H1 (cell line): Measurements from ENCODE around the gene MBP. TPM values are rescaled to one million over a fixed set of nuclear protein-coding genes. Genes with fewer than 3 reads are reported as not detected.

Experiments used
- CREB1 ChIP-seq: IDR thresholded peaks from 2 replicates; pipeline ENCODE4 v1.6.1; 2012; ENCODE audit warnings: inconsistent platforms
- HDAC6 ChIP-seq: IDR thresholded peaks from one replicate; pipeline ENCODE4 v1.7.1; 2012; ENCODE audit warnings: low read depth, mild to moderate bottlenecking, inconsistent platforms, low read length, moderate library complexity
- JUND ChIP-seq: IDR thresholded peaks from 2 replicates; pipeline ENCODE4 v1.6.1; 2011; ENCODE audit warnings: mild to moderate bottlenecking, improper control_type of control experiment, low read length
- POU5F1 ChIP-seq: IDR thresholded peaks from 2 replicates; pipeline ENCODE4 v1.6.1; 2011; ENCODE audit warnings: low read depth, mild to moderate bottlenecking, low read length, moderate library complexity
- RAD21 ChIP-seq, 2 experiments: IDR thresholded peaks in 1 of 2; conservative IDR thresholded peaks in 1 of 2; 2 replicates each; pipeline ENCODE4 v1.6.1; 2011; ENCODE audit warnings: low read depth in 2 of 2, low read length in 2 of 2, improper control_type of control experiment in 1 of 2, inconsistent platforms in 1 of 2, mild to moderate bottlenecking in 1 of 2, moderate library complexity in 1 of 2
- SRF ChIP-seq: IDR thresholded peaks from 2 replicates; pipeline ENCODE4 v1.6.1; 2011; ENCODE audit warnings: mild to moderate bottlenecking, low read depth, low read length, moderate library complexity
- polyA plus RNA-seq, 7 experiments: library from polyadenylated mRNA; depleted of rRNA in 3 of 7; stranded (reverse) in 5 of 7; unstranded in 2 of 7; fragments of >200 nt in 5 of 7; fragments of 200-250 nt in 2 of 7; gene quantifications; 1 replicate in 5 of 7; 2 replicates in 1 of 7; 4 replicates in 1 of 7; pipeline versions ENCODE4 v1.2.1 to v1.2.3, GENCODE V29; 2011 to 2013; ENCODE audit warnings: missing spikeins in 2 of 7, mixed read lengths in 2 of 7
- total RNA-seq: library from RNA; stranded (reverse); fragmentation: NEBNext Ultra II Directional; extraction: Animal tissue kit (Norgen Biotek cat#: 25700); gene quantifications from 2 replicates; pipeline ENCODE4 v1.2.1, GENCODE V29; 2021
- TF ChIP-seq, protein P1 (sequence below): IDR thresholded peaks from 2 replicates; pipeline ENCODE4 v1.6.1; 2012; ENCODE audit warnings: inconsistent platforms

The MBP gene
- total and polyA plus RNA-seq, 2 of the 8 experiments (the other 6 are each of a cell fraction or from before 2014, with no cell fraction given) = 7.7 to 19.2 TPM

DNA sequence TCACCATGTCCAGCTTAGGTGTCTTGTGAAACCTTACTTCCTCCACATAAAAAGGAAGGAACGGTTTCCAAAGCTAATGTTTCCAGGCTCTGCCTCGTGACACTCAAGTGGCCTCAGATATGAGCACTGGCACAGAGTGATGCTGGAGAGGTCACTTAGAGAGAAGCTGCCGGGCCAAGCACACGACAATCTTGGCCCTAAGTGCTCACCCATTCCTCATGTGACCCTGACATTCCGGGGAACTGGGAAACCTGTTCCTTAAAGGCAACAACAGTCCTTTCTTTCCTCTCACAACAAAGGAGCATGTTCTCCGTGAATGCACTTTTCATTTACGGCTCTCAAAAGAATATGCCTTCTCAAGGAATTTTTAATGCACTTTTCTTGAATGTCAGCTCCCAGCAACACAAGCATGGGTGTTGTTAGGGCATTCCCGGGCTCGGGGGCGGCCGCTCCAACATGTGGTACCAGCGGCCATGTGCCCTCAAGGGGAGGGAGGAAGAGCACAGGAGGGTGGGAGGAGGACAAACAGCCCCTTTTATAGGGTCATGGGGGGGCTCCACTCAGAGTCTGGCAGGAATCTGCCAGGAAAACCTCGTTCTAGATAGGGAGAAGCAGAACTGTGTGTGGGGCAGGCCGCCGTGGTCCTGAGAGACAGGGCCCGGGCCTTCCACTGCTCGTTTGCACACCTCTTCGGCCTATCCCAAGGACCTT is 118.6 kb downstream of the MBP start (continued):
- TF ChIP-seq POU5F1 (no peak), RAD21 (IDR thresholded peaks at IDR 0.05 in 1 of 2, conservative IDR thresholded peaks at IDR 0.05 in 1 of 2; ENCODE audit: low read depth in 2 of 2, low read length in 2 of 2) (no peak), SRF (no peak), JUND (no peak), CREB1 (no peak), HDAC6 (no peak)
- TF ChIP-seq, protein P1, sequence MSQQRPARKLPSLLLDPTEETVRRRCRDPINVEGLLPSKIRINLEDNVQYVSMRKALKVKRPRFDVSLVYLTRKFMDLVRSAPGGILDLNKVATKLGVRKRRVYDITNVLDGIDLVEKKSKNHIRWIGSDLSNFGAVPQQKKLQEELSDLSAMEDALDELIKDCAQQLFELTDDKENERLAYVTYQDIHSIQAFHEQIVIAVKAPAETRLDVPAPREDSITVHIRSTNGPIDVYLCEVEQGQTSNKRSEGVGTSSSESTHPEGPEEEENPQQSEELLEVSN = no peak
